Activated naive CD8-positive, alpha-beta T cell treated with anti-CD3 and anti-CD28 coated beads for 36 hours (primary cell): ENCODE results near the gene SOCS3. TPM values are rescaled to one million over a fixed set of nuclear protein-coding genes. Genes with fewer than 3 reads are reported as not detected.

Experiments
- DNase-seq: peaks from one replicate; pipeline ENCODE4 v3.0.0; 2021
- H3K27ac Mint-ChIP-seq: one replicate; pipeline ENCODE4 v1.8.0; 2022; ENCODE audit warnings: mild to moderate bottlenecking, moderate library complexity, mixed read lengths
- H3K27me3 Mint-ChIP-seq: one replicate; pipeline ENCODE4 v1.8.0; 2022; ENCODE audit warnings: mild to moderate bottlenecking, mixed read lengths
- H3K36me3 Mint-ChIP-seq: one replicate; pipeline ENCODE4 v1.8.0; 2021; ENCODE audit warnings: mild to moderate bottlenecking, mixed read lengths
- H3K4me1 Mint-ChIP-seq: one replicate; pipeline ENCODE4 v1.8.0; 2021; ENCODE audit warnings: mixed read lengths
- H3K4me3 Mint-ChIP-seq: one replicate; pipeline ENCODE4 v1.8.0; 2022; ENCODE audit warnings: mild to moderate bottlenecking, moderate library complexity, mixed read lengths
- H3K9me3 Mint-ChIP-seq: one replicate; pipeline ENCODE4 v1.8.0; 2022; ENCODE audit warnings: mixed read lengths
- total RNA-seq, 2 experiments: library from RNA; stranded (reverse); gene quantifications; one replicate each; pipeline ENCODE4 v1.2.3, GENCODE V29; 2021

SOCS3 gene
- total RNA-seq, 2 experiments from 2014 or later: 16.6 to 17.9 TPM

GRCh38 chr17:78353834-78354233 is 6.0 kb downstream of the SOCS3 start:
- H3K4me1 Mint-ChIP-seq: peaks cover 62% of the 10 kb centered on the region
- H3K27me3 Mint-ChIP-seq: no peaks in the 10 kb centered on the region
- peaks cover 24% of the 10 kb centered on the region for H3K36me3 Mint-ChIP-seq
- no peaks in the 10 kb centered on the region for H3K9me3 Mint-ChIP-seq
- no peak for DNase-seq
- no peak overlapping the region for H3K27ac Mint-ChIP-seq
- H3K4me3 Mint-ChIP-seq: no peak overlapping the region

DNA sequence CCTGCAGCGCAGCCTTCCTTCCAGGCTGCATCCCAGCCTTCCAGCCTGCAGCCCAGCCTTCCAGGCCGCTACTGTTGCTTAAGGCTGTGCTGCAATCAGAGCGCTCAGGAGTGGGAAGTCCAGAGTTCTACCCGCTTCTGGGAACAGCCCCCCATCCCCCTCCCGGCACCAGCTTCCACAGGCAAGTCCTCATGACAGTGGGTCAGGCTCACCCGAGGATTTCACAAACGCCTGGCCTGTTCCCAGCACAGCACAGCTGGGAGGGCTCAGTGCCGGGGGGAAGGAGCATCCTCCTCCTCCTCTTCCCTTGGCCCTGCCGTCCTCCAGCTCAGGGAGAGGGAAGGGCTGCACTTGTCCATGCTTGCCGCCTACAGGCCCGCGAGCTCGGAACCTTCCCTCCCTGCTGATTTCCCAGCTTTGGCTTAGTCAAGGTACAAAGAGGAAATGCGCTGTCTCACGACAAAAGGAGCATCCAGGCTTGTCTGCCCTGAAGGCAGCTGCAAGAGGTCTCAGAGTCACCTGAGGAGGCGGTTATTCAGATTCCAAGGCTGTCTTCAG is 8.3 kb downstream of the SOCS3 start:
- DNase-seq: no peak
- H3K36me3 Mint-ChIP-seq: peaks cover 2% of the 10 kb centered on the region
- no peaks in the 10 kb centered on the region for H3K27me3 Mint-ChIP-seq
- no peaks in the 10 kb centered on the region for H3K9me3 Mint-ChIP-seq
- H3K27ac Mint-ChIP-seq: no peak overlapping the region
- H3K4me3 Mint-ChIP-seq: no peak overlapping the region
- peaks cover 59% of the 10 kb centered on the region for H3K4me1 Mint-ChIP-seq

DNA sequence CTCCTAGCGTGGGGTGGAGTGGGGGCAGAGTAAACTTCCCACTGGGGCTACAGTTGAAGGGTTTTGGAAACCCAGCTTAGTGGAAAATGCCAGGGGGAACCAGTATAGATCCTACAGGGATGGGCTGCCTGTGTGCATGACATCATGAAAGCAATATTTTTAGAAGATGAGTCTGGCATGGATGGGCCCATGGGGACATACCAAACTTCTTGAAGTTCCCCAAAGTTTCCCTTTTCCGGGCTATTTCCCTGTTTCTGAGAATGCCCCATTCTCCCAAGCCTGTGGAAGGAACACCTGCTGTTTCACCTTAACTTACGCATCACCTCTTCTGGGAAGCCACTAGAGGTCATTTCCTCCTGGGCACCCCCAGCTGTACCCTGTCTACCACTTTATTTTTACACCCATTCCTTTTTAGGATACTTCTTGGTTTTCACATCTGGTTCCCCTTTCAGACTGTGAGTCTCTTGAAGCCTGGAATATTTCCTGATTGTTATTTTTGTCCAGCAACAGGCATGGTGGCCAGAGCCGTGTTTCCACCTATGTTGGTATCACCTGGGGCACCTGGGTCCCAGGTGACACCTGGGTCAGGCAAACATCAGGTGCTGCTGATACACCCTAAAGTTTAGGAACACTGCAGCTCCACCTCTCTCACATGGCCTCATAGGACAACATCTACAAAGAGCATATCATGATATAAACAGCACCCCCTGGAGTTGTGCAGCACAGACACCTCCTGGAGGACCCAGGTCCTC is 9.8 kb downstream of the SOCS3 start:
- H3K27ac Mint-ChIP-seq: no peak overlapping the region
- H3K36me3 Mint-ChIP-seq: peaks cover 2% of the 10 kb centered on the region
- no peaks in the 10 kb centered on the region for H3K9me3 Mint-ChIP-seq
- peaks cover 50% of the 10 kb centered on the region for H3K4me1 Mint-ChIP-seq
- no peaks in the 10 kb centered on the region for H3K27me3 Mint-ChIP-seq
- DNase-seq: no peak
- no peak overlapping the region for H3K4me3 Mint-ChIP-seq

- Mint-ChIP-seq H3K9me3 (no peaks in the 10 kb centered on the region), H3K4me3 (no peak overlapping the region), H3K27me3 (no peaks in the 10 kb centered on the region), H3K4me1 (peaks cover 47% of the 10 kb centered on the region), H3K36me3 (no peaks in the 10 kb centered on the region), H3K27ac (no peak overlapping the region)
- DNase-seq: no peak
Observed at GRCh38 chr17:78348055-78348770, 11.7 kb downstream of the SOCS3 start.

- DNase-seq: no peak
- Mint-ChIP-seq H3K27me3 (no peaks in the 10 kb centered on the region), H3K27ac (no peak overlapping the region), H3K36me3 (no peaks in the 10 kb centered on the region), H3K4me1 (peaks cover 53% of the 10 kb centered on the region), H3K4me3 (no peak overlapping the region), H3K9me3 (no peaks in the 10 kb centered on the region)
Observed at GRCh38 chr17:78347453-78347852, 12.4 kb downstream of the SOCS3 start.

DNA sequence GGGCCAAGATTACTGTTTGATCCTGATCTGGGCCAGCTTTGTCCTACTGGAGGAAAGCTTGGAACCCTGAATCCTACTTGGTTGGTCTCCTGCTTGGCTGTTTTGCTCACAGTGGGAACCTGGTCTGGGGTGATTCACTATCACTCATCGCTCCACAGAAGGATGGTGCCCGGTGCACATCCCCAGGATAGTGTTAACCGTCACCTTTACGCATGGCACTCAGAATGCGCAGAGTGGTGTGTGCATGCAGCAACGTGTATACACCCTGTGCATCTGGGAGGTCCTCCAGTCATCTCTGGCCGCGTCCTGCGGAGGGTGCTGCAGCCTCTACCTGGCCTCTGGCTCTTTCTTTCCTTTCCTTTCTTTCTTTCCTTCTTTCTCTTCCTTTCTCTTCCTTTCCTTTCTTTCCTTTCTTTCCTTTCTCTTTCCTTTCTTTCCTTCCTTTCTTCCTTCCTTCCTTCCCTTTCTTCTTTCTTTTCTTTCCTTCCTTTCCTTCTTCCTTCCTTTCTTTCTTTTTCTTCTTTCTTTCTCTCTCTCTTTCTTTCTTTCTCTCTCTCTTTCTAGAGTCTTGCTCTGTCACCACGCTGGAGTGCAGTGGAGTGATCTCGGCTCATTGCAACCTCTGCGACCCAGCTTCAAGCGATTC is 13.1 kb downstream of the SOCS3 start:
- Mint-ChIP-seq H3K9me3 (no peaks in the 10 kb centered on the region), H3K27ac (no peak overlapping the region), H3K4me1 (peaks cover 49% of the 10 kb centered on the region), H3K36me3 (no peaks in the 10 kb centered on the region), H3K4me3 (no peak overlapping the region), H3K27me3 (no peaks in the 10 kb centered on the region)
- DNase-seq: no peak

DNA sequence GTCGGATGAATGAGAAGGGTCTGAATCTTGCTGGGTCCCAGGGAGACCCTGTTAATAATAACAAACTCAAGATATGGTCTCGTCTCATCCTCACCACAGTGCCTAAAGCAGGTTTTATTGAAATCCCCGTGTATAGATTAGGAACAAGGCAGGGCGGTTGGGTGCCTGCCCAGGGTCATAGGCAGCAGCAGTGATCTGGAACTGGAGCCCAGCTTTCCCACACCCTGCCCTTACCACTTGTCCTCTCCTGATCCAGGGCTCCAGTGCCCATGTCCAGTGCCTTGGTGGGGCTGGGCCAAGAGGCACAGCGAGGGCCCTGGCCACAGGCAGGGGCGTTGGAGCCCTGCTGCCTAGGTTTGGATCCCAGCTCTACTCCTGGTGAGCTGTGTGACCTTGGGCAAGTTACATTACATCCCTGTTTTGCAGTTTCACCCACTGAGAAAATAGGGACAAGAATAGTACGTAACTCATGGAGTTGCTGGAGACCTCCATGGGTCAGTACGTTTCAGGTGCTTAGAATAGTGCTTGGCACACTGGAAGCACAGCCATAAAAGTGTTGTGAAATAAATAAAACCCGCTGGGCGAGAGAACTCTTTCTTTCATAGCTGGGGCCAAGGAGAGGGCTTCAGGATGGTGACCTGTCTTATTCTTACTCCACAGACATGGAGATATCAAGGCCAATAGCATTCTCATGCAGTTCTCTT is 13.9 kb downstream of the SOCS3 start:
- Mint-ChIP-seq H3K27ac (no peak overlapping the region), H3K9me3 (no peaks in the 10 kb centered on the region), H3K4me1 (peaks cover 49% of the 10 kb centered on the region), H3K27me3 (no peaks in the 10 kb centered on the region), H3K4me3 (no peak overlapping the region), H3K36me3 (no peaks in the 10 kb centered on the region)
- no peak for DNase-seq

DNA sequence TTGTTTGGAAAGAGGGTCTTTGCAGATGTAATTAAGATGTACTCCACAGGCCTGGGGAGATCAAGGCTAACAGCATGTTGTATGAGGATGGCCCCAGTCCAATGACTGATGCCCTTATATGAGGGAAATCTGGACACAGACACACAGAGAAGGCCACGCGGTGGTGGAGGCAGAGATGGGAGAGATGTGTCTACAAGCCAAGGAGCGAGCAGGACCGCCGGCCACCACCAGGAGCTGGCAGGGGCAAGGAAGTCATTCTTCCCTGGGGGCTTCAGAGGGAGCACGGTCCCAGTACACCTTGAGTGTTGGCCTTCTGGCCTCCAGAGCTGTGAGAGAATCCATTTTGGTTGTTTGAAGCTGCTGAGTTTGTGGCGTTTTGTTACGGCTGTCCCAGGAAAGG is 14.7 kb downstream of the SOCS3 start:
- Mint-ChIP-seq H3K9me3 (no peaks in the 10 kb centered on the region), H3K4me1 (peaks cover 46% of the 10 kb centered on the region), H3K27me3 (no peaks in the 10 kb centered on the region), H3K27ac (no peak overlapping the region), H3K4me3 (no peak overlapping the region), H3K36me3 (no peaks in the 10 kb centered on the region)
- DNase-seq: no peak

- no peak for DNase-seq
- no peaks in the 10 kb centered on the region for H3K36me3 Mint-ChIP-seq
- H3K9me3 Mint-ChIP-seq: no peaks in the 10 kb centered on the region
- no peak overlapping the region for H3K4me3 Mint-ChIP-seq
- no peaks in the 10 kb centered on the region for H3K27me3 Mint-ChIP-seq
- no peak overlapping the region for H3K27ac Mint-ChIP-seq
- peaks cover 46% of the 10 kb centered on the region for H3K4me1 Mint-ChIP-seq
Observed at GRCh38 chr17:78344666-78345065, 15.2 kb downstream of the SOCS3 start.

- Mint-ChIP-seq H3K36me3 (no peaks in the 10 kb centered on the region), H3K4me1 (peaks cover 50% of the 10 kb centered on the region), H3K9me3 (no peaks in the 10 kb centered on the region), H3K27ac (peak overlapping the region; percentile 84), H3K27me3 (no peaks in the 10 kb centered on the region), H3K4me3 (peak overlapping the region; percentile 51)
- DNase-seq: peak; percentile 68
Observed at GRCh38 chr17:78343543-78344201, 16.2 kb downstream of the SOCS3 start.

DNA sequence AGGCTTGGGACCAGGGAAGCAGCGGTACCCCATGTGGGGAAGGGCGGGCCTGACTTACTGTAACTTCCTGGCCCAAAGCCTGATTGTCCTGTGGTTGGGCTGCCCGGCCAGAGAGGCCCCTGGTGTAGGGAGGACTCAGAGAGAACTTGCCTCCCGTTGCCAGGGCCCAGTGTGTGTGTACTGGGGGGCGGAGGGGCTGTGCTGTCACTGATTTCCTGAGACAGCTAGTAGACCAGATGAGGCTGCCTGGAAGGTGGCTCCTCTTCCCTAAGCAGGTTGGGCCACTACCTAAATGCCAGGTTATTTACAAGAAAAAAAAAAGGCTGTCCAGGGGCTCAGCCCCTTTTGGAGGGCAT is 16.7 kb downstream of the SOCS3 start:
- no peak for DNase-seq
- H3K27me3 Mint-ChIP-seq: no peaks in the 10 kb centered on the region
- H3K36me3 Mint-ChIP-seq: no peaks in the 10 kb centered on the region
- peak overlapping the region; percentile 84 for H3K27ac Mint-ChIP-seq
- H3K4me1 Mint-ChIP-seq: peaks cover 45% of the 10 kb centered on the region
- peak overlapping the region; percentile 51 for H3K4me3 Mint-ChIP-seq
- no peaks in the 10 kb centered on the region for H3K9me3 Mint-ChIP-seq

- Mint-ChIP-seq H3K36me3 (no peaks in the 10 kb centered on the region), H3K27me3 (no peaks in the 10 kb centered on the region), H3K27ac (peak overlapping the region; percentile 84), H3K9me3 (no peaks in the 10 kb centered on the region), H3K4me1 (peaks cover 41% of the 10 kb centered on the region), H3K4me3 (peak overlapping the region; percentile 34)
- DNase-seq: no peak
Observed at GRCh38 chr17:78342449-78343186, 17.3 kb downstream of the SOCS3 start.

DNA sequence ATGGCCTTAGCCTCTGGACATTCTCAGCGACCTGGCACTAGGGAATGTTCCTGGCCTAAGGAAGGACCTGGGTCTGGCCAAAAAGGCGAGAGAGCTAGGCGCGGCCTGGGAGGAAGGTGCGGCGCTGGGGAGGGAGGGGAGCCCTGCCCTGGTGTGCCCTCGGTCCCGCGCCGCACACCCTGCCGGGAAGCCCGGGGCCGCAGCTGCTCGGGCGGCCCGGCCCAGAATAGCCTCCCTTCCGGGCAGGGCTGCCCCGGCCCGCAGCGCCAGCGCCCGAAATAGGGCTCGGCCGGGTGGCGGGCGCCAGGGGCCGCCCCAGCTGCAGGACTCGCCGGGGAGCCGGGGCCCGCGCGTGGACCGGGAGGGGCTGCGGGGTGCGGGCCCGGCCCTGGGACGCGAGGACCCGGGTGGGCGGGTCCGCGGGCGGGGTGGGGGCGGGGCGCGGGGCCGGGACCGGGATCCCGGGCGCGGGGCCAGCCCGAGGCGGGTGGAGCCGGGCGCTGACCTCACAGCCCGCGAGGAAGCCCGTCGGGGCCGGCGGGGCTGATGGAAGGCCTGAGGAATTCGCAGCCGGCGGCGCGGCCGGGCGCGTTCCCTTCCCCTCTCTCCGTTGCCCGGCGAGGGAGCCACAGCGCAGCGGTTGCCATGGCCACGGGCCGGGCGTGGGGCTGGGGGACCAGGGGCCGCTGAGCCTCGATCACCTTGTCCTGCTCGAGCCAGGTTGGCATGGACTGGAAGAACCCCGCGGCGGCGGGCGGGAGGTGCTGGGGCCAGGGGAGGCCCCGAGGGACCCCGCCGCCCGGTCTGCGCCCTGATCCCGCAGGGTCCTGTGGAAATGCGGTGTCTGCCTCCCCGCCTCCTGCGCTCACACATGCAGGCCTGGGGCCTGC is 18.1 kb downstream of the SOCS3 start:
- no peak for DNase-seq
- Mint-ChIP-seq H3K4me1 (peaks cover 40% of the 10 kb centered on the region), H3K9me3 (no peaks in the 10 kb centered on the region), H3K4me3 (peak overlapping the region; percentile 50), H3K36me3 (no peaks in the 10 kb centered on the region), H3K27ac (no peak overlapping the region), H3K27me3 (no peaks in the 10 kb centered on the region)
